HEK293 (cell line): ENCODE results near the gene EZH1.
A peak's percentile ranks its signal among the peaks of the same experiment; 100 is the strongest.

Source experiments
- AEBP2 ChIP-seq: fragments of 450-650 bp; formaldehyde crosslinking; IDR thresholded peaks from 2 replicates; pipeline ENCODE4 v1.5.1; 2016; ENCODE audit warnings: missing biosample characterization, missing genetic modification characterization, borderline replicate concordance
- GFI1B ChIP-seq: fragments of 450-650 bp; formaldehyde crosslinking; IDR thresholded peaks from 2 replicates; pipeline ENCODE4 v1.5.1; 2016; ENCODE audit warnings: missing biosample characterization, missing genetic modification characterization
- HOXC10 ChIP-seq: sonication (generic); formaldehyde crosslinking; IDR thresholded peaks from 2 replicates; pipeline ENCODE4 v1.8.1; 2023; ENCODE audit warnings: mild to moderate bottlenecking, missing genetic modification reagents
- KLF1 ChIP-seq: fragments of 450-650 bp; formaldehyde crosslinking; IDR thresholded peaks from 2 replicates; pipeline ENCODE4 v1.5.1; 2016; ENCODE audit warnings: missing biosample characterization, missing genetic modification characterization
- SP7 ChIP-seq: fragments of 450-650 bp; formaldehyde crosslinking; IDR thresholded peaks from 2 replicates; pipeline ENCODE4 v1.5.1; 2016; ENCODE audit warnings: missing biosample characterization, missing genetic modification characterization
- YY1 ChIP-seq: fragments of 450-650 bp; formaldehyde crosslinking; IDR thresholded peaks from 2 replicates; pipeline ENCODE4 v1.5.1; 2018; ENCODE audit warnings: missing biosample characterization, missing genetic modification characterization
- ZNF214 ChIP-seq: fragments of 450-650 bp; formaldehyde crosslinking; IDR thresholded peaks from 2 replicates; pipeline ENCODE4 v1.5.1; 2017; ENCODE audit warnings: missing biosample characterization, mild to moderate bottlenecking, missing genetic modification characterization, borderline replicate concordance
- ZNF266 ChIP-seq: fragments of 450-650 bp; formaldehyde crosslinking; IDR thresholded peaks from 2 replicates; pipeline ENCODE4 v1.5.1; 2016; ENCODE audit warnings: missing biosample characterization, missing genetic modification characterization, low read depth
- ZNF292 ChIP-seq: fragments of 450-650 bp; formaldehyde crosslinking; IDR thresholded peaks from 2 replicates; pipeline ENCODE4 v1.5.1; 2016; ENCODE audit warnings: low read depth, missing biosample characterization, missing genetic modification characterization, borderline replicate concordance
- ZNF335 ChIP-seq: fragments of 450-650 bp; formaldehyde crosslinking; conservative IDR thresholded peaks from 2 replicates; pipeline ENCODE4 v1.5.1; 2016; ENCODE audit warnings: missing biosample characterization, missing genetic modification characterization
- ZNF366 ChIP-seq: fragments of 450-650 bp; formaldehyde crosslinking; conservative IDR thresholded peaks from 2 replicates; pipeline ENCODE4 v1.5.1; 2016; ENCODE audit warnings: missing biosample characterization, missing genetic modification characterization
- ZNF513 ChIP-seq: fragments of 450-650 bp; IDR thresholded peaks from 2 replicates; pipeline ENCODE4 v1.5.1; 2018; ENCODE audit warnings: missing biosample characterization, missing genetic modification characterization
- ZNF518A ChIP-seq: fragments of 450-650 bp; formaldehyde crosslinking; conservative IDR thresholded peaks from 2 replicates; pipeline ENCODE4 v1.5.1; 2016; ENCODE audit warnings: low read depth, missing biosample characterization, missing genetic modification characterization
- ZNF544 ChIP-seq: fragments of 450-650 bp; formaldehyde crosslinking; IDR thresholded peaks from 2 replicates; pipeline ENCODE4 v1.5.0; 2017; ENCODE audit warnings: missing biosample characterization, missing genetic modification characterization
- ZNF560 ChIP-seq: fragments of 450-650 bp; formaldehyde crosslinking; IDR thresholded peaks from 2 replicates; pipeline ENCODE4 v1.5.1; 2017; ENCODE audit warnings: missing biosample characterization, missing genetic modification characterization, borderline replicate concordance
- ZNF596 ChIP-seq: fragments of 450-650 bp; IDR thresholded peaks from 2 replicates; pipeline ENCODE4 v1.5.0; 2018; ENCODE audit warnings: missing biosample characterization, mild to moderate bottlenecking, missing genetic modification characterization, moderate library complexity
- ZNF621 ChIP-seq: fragments of 450-650 bp; formaldehyde crosslinking; IDR thresholded peaks from 2 replicates; pipeline ENCODE4 v1.5.1; 2017; ENCODE audit warnings: missing biosample characterization, missing genetic modification characterization
- ZNF701 ChIP-seq: fragments of 450-650 bp; formaldehyde crosslinking; IDR thresholded peaks from 2 replicates; pipeline ENCODE4 v1.5.1; 2016; ENCODE audit warnings: missing biosample characterization, missing genetic modification characterization
- ZNF704 ChIP-seq: fragments of 450-650 bp; formaldehyde crosslinking; IDR thresholded peaks from 2 replicates; pipeline ENCODE4 v1.5.1; 2016; ENCODE audit warnings: missing biosample characterization, missing genetic modification characterization
- TF ChIP-seq, protein P1 (sequence below): fragments of 450-650 bp; formaldehyde crosslinking; IDR thresholded peaks from 2 replicates; pipeline ENCODE4 v1.5.1; 2016; ENCODE audit warnings: missing biosample characterization, missing genetic modification characterization
- TF ChIP-seq, protein P2 (sequence below): fragments of 450-650 bp; formaldehyde crosslinking; optimal IDR thresholded peaks from 2 replicates; pipeline ENCODE3; 2016; ENCODE audit warnings: missing biosample characterization, mild to moderate bottlenecking, missing genetic modification characterization
- TF ChIP-seq, protein P3 (sequence below): fragments of 450-650 bp; formaldehyde crosslinking; IDR thresholded peaks from 2 replicates; pipeline ENCODE4 v1.5.1; 2017; ENCODE audit warnings: missing biosample characterization, missing genetic modification characterization

EZH1 gene

GRCh38 chr17:42677012-42677857 is 67.6 kb downstream of the EZH1 start (continued):
- TF ChIP-seq GFI1B (no peak), ZNF560 (tag by site-specific recombination) (no peak), SP7 (tag by site-specific recombination) (peak; percentile 28; the same call in 1 of the 2 replicates), ZNF596 (tag by site-specific recombination) (no peak), ZNF366 (tag by site-specific recombination) (peak; percentile 98), ZNF513 (tag by site-specific recombination) (no peak), ZNF701 (tag by site-specific recombination) (no peak), AEBP2 (tag by site-specific recombination) (no peak), HOXC10 (CRISPR knock-in tag) (no peak), YY1 (no peak), ZNF621 (no peak), ZNF544 (tag by site-specific recombination) (no peak), KLF1 (tag by site-specific recombination) (peak; percentile 57), ZNF214 (tag by site-specific recombination) (no peak), ZNF704 (tag by site-specific recombination) (no peak), ZNF518A (tag by site-specific recombination) (no peak), ZNF335 (tag by site-specific recombination) (peak; percentile 70), ZNF292 (tag by site-specific recombination) (no peak), ZNF266 (tag by site-specific recombination) (no peak)
- TF ChIP-seq, protein P1, sequence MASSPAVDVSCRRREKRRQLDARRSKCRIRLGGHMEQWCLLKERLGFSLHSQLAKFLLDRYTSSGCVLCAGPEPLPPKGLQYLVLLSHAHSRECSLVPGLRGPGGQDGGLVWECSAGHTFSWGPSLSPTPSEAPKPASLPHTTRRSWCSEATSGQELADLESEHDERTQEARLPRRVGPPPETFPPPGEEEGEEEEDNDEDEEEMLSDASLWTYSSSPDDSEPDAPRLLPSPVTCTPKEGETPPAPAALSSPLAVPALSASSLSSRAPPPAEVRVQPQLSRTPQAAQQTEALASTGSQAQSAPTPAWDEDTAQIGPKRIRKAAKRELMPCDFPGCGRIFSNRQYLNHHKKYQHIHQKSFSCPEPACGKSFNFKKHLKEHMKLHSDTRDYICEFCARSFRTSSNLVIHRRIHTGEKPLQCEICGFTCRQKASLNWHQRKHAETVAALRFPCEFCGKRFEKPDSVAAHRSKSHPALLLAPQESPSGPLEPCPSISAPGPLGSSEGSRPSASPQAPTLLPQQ (tag by site-specific recombination), result no peak
- TF ChIP-seq, protein P2, sequence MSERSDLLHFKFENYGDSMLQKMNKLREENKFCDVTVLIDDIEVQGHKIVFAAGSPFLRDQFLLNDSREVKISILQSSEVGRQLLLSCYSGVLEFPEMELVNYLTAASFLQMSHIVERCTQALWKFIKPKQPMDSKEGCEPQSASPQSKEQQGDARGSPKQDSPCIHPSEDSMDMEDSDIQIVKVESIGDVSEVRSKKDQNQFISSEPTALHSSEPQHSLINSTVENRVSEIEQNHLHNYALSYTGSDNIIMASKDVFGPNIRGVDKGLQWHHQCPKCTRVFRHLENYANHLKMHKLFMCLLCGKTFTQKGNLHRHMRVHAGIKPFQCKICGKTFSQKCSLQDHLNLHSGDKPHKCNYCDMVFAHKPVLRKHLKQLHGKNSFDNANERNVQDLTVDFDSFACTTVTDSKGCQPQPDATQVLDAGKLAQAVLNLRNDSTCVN (tag by site-specific recombination), result no peak
- TF ChIP-seq, protein P3, sequence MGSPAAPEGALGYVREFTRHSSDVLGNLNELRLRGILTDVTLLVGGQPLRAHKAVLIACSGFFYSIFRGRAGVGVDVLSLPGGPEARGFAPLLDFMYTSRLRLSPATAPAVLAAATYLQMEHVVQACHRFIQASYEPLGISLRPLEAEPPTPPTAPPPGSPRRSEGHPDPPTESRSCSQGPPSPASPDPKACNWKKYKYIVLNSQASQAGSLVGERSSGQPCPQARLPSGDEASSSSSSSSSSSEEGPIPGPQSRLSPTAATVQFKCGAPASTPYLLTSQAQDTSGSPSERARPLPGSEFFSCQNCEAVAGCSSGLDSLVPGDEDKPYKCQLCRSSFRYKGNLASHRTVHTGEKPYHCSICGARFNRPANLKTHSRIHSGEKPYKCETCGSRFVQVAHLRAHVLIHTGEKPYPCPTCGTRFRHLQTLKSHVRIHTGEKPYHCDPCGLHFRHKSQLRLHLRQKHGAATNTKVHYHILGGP (tag by site-specific recombination), result no peak
